ELF-1 (cell line): Measurements from ENCODE around the gene SMIM44.
"Not testable (repeated sequence)": the region's sequence is repeated elsewhere in the genome, so short reads cannot be mapped to it uniquely, and the experiment has no call there.

Experiments used
- DNase-seq: peaks from one replicate; pipeline ENCODE4 v3.0.0-alpha.2; 2016; ENCODE audit warnings: low read depth, low spot score

Gene SMIM44

GRCh38 chr19:3518255-3518654, 35.0 kb upstream of the SMIM44 start:
- peak; percentile 47 for DNase-seq

GRCh38 chr19:3517638-3518037, 34.4 kb upstream of the SMIM44 start:
- no peak for DNase-seq

GRCh38 chr19:3516675-3517207, 33.5 kb upstream of the SMIM44 start:
- no peak for DNase-seq

- DNase-seq, result no peak
These were observed 32.7 kb upstream of the SMIM44 start for GRCh38 chr19:3515891-3516422.

- no peak for DNase-seq
These were observed 31.7 kb upstream of the SMIM44 start for GRCh38 chr19:3514930-3515329.

- no peak for DNase-seq
These were observed 30.2 kb upstream of the SMIM44 start for GRCh38 chr19:3513229-3514140.

GRCh38 chr19:3512562-3513228, 29.5 kb upstream of the SMIM44 start:
- DNase-seq, result no peak

GRCh38 chr19:3511506-3512251, 28.4 kb upstream of the SMIM44 start:
- DNase-seq, result no peak

GRCh38 chr19:3510727-3511126, 27.5 kb upstream of the SMIM44 start:
- no peak for DNase-seq

- no peak for DNase-seq
These were observed 26.3 kb upstream of the SMIM44 start for GRCh38 chr19:3509566-3509989.

- DNase-seq, result no peak
These were observed 25.7 kb upstream of the SMIM44 start for GRCh38 chr19:3508771-3509535.

- not testable (repeated sequence) for DNase-seq
These were observed 24.9 kb upstream of the SMIM44 start for GRCh38 chr19:3508121-3508661.

- DNase-seq, result peak; percentile 42
These were observed 24.3 kb upstream of the SMIM44 start for GRCh38 chr19:3507371-3508120.

- DNase-seq, result no peak
These were observed 23.4 kb upstream of the SMIM44 start for GRCh38 chr19:3506384-3507340.

- DNase-seq, result peak; percentile 98
These were observed 22.6 kb upstream of the SMIM44 start, which contains the start of gene FZR1 for GRCh38 chr19:3505598-3506383. Gene FZR1, plus strand, starts transcription at chr19:3506311. Its CDS starts 16,679 bp downstream, at chr19:3522990.

- DNase-seq, result no peak
These were observed 21.5 kb upstream of the SMIM44 start for GRCh38 chr19:3504735-3505134.

- no peak for DNase-seq
These were observed 19.9 kb upstream of the SMIM44 start for GRCh38 chr19:3503036-3503572.
